HCT116 (cell line): ENCODE measurements around the gene ASCL3. TPM values are rescaled to one million over a fixed set of nuclear protein-coding genes. Genes with fewer than 3 reads are reported as not detected.

Source experiments
- ATAC-seq: fragments of 200-7000 bp; cut with Tn5 transposase; 2 replicates; pipeline ENCODE4 v1.9.1; 2020; ENCODE audit warnings: mild to moderate bottlenecking, moderate library complexity
- BruUV-seq: library from RNA; stranded (reverse); fragments of 400-500 nt; replicated peaks from 2 replicates; lab custom pipeline; 2021; lab: Mats Ljungman, UMichigan
- CTCF ChIA-PET: fragments of 300-600 bp; sonication (Branson Sonifier 250); formaldehyde crosslinking; loops from one replicate; lab custom pipeline; 2021; ENCODE audit warnings: antibody characterized with exemption; lab: Charles Lee
- POLR2A ChIA-PET: fragments of 300-600, 350-600 bp; sonication (Branson Sonifier 250); formaldehyde crosslinking; loops from one replicate; lab custom pipeline; 2021; ENCODE audit warnings: antibody characterized with exemption; lab: Charles Lee
- RAD21 ChIA-PET, 2 experiments: fragments of 300-600 bp; sonication (Branson Sonifier 250); formaldehyde crosslinking; loops; one replicate each; lab custom pipeline; 2023; ENCODE audit warnings: low total read pairs in 2 of 2; ENCODE audit not compliant: uncharacterized antibody in 2 of 2, unreplicated experiment in 2 of 2, low non-redundant PET in 1 of 2; lab: Charles Lee
- DNase-seq: peaks from one replicate; pipeline ENCODE4 v3.0.0-alpha.2; 2010; ENCODE audit warnings: low read depth, low spot score
- H2AFZ ChIP-seq: fragments of 200-600 bp; shearing (Covaris generic), sonication (generic); 2 replicates; pipeline ENCODE4 v1.6.1; 2017; ENCODE audit warnings: low read depth, mixed run types, mixed read lengths, antibody characterized with exemption, low read length; ENCODE audit not compliant: poor library complexity, severe bottlenecking
- H3K27ac ChIP-seq: 2 replicates; pipeline ENCODE4 v1.5.1; 2012; ENCODE audit warnings: low read depth, low read length
- H3K27me3 ChIP-seq: fragments of 200-600 bp; sonication (generic); 2 replicates; pipeline ENCODE4 v1.6.1; 2016; ENCODE audit warnings: mixed run types, low read length, mixed read lengths; ENCODE audit not compliant: insufficient read depth
- H3K36me3 ChIP-seq, 2 experiments: fragments of 200-500 bp in 1 of 2; fragments of 200-600 bp in 1 of 2; sonication (Bioruptor generic) in 1 of 2; sonication (generic) in 1 of 2; 2 replicates each; pipeline versions ENCODE4 v1.5.1 to v1.6.1; 2014 to 2016; ENCODE audit warnings: low read length in 2 of 2, inconsistent platforms in 1 of 2, mixed read lengths in 1 of 2, mixed run types in 1 of 2; ENCODE audit not compliant: insufficient read depth in 2 of 2, control insufficient read depth in 1 of 2
- H3K4me1 ChIP-seq, 2 experiments: fragments of 200-600 bp in 1 of 2; sonication (generic) in 1 of 2; 2 replicates each; pipeline versions ENCODE4 v1.5.1 to v1.6.1; 2012 to 2017; ENCODE audit warnings: low read length in 2 of 2, inconsistent platforms in 1 of 2, mild to moderate bottlenecking in 1 of 2, mixed read lengths in 1 of 2, mixed run types in 1 of 2, moderate library complexity in 1 of 2; ENCODE audit not compliant: insufficient read depth in 2 of 2, control insufficient read depth in 1 of 2
- H3K4me2 ChIP-seq: fragments of 200-600 bp; sonication (generic); 2 replicates; pipeline ENCODE4 v1.6.1; 2017; ENCODE audit warnings: mixed run types, low read length, mixed read lengths
- H3K4me3 ChIP-seq, 2 experiments: fragments of 200-600 bp in 1 of 2; sonication (generic) in 1 of 2; replicated peaks in 1 of 2; 2 replicates each; pipeline ENCODE4 v1.5.1; 2011 to 2016; ENCODE audit warnings: low read length in 2 of 2, control low read depth in 1 of 2, low read depth in 1 of 2, mild to moderate bottlenecking in 1 of 2, mixed read lengths in 1 of 2, mixed run types in 1 of 2
- H3K79me2 ChIP-seq: fragments of 200-600 bp; sonication (generic); 2 replicates; pipeline ENCODE4 v1.6.1; 2017; ENCODE audit warnings: mild to moderate bottlenecking, mixed run types, low read length, moderate library complexity, mixed read lengths; ENCODE audit not compliant: insufficient read depth
- H3K9ac ChIP-seq: fragments of 200-600 bp; sonication (generic); 2 replicates; pipeline ENCODE4 v1.6.1; 2016; ENCODE audit warnings: low read length, mixed read lengths
- H3K9me2 ChIP-seq: fragments of 200-600 bp; sonication (generic), shearing (Covaris generic); 2 replicates; pipeline ENCODE4 v1.6.1; 2017; ENCODE audit warnings: mixed run types, mild to moderate bottlenecking, moderate library complexity; ENCODE audit not compliant: insufficient read depth
- H3K9me3 ChIP-seq, 2 experiments: fragments of 200-500 bp in 1 of 2; fragments of 200-600 bp in 1 of 2; sonication (Bioruptor generic) in 1 of 2; sonication (generic) in 1 of 2; 2 replicates each; pipeline ENCODE4 v1.6.1; 2014 to 2017; ENCODE audit warnings: low read length in 2 of 2, mixed read lengths in 2 of 2, inconsistent platforms in 1 of 2, low read depth in 1 of 2, mild to moderate bottlenecking in 1 of 2, mixed run types in 1 of 2, moderate library complexity in 1 of 2; ENCODE audit not compliant: control insufficient read depth in 1 of 2, insufficient read depth in 1 of 2
- H4K20me1 ChIP-seq: fragments of 200-600 bp; sonication (generic), shearing (Covaris generic); 2 replicates; pipeline ENCODE4 v1.6.1; 2017; ENCODE audit warnings: mixed run types, mild to moderate bottlenecking, moderate library complexity; ENCODE audit not compliant: insufficient read depth
- CBX3 ChIP-seq: IDR thresholded peaks from 2 replicates; pipeline ENCODE4 v1.6.1; 2012; ENCODE audit warnings: low read depth
- CEBPB ChIP-seq: IDR thresholded peaks from 2 replicates; pipeline ENCODE4 v1.6.1; 2012; ENCODE audit warnings: low read depth
- CTCF ChIP-seq, 3 experiments: fragments of 200-600 bp in 1 of 3; sonication (generic) in 1 of 3; IDR thresholded peaks in 2 of 3; conservative IDR thresholded peaks in 1 of 3; 2 replicates each; pipeline ENCODE4 v1.5.1; 2012 to 2017; ENCODE audit warnings: low read depth in 2 of 3, low read length in 2 of 3, antibody characterized with exemption in 1 of 3, borderline replicate concordance in 1 of 3, control low read depth in 1 of 3, mild to moderate bottlenecking in 1 of 3, mixed read lengths in 1 of 3, mixed run types in 1 of 3, moderate library complexity in 1 of 3; ENCODE audit not compliant: insufficient read depth in 1 of 3
- EGR1 ChIP-seq: IDR thresholded peaks from 2 replicates; pipeline ENCODE4 v1.6.1; 2012; ENCODE audit warnings: low read depth
- ELF1 ChIP-seq: IDR thresholded peaks from 2 replicates; pipeline ENCODE4 v1.6.1; 2012; ENCODE audit warnings: low read depth, borderline replicate concordance
- EZH2phosphoT487 ChIP-seq: fragments of 200-600 bp; IDR thresholded peaks from 2 replicates; pipeline ENCODE4 v1.6.1; 2018; ENCODE audit warnings: antibody characterized with exemption, borderline replicate concordance
- FOSL1 ChIP-seq: IDR thresholded peaks from 2 replicates; pipeline ENCODE4 v1.6.1; 2012; ENCODE audit warnings: low read depth
- JUND ChIP-seq: IDR thresholded peaks from 2 replicates; pipeline ENCODE4 v1.6.1; 2012
- POLR2A ChIP-seq: IDR thresholded peaks from 2 replicates; pipeline ENCODE4 v1.7.0; 2011; ENCODE audit warnings: borderline replicate concordance; ENCODE audit not compliant: insufficient read depth, insufficient read length; ENCODE audit errors: extremely low read depth
- POLR2AphosphoS5 ChIP-seq: IDR thresholded peaks from 2 replicates; pipeline ENCODE4 v1.6.1; 2011; ENCODE audit warnings: mild to moderate bottlenecking, low read depth, low read length, moderate library complexity
- RAD21 ChIP-seq: IDR thresholded peaks from 2 replicates; pipeline ENCODE4 v1.6.1; 2012; ENCODE audit warnings: low read depth, mild to moderate bottlenecking
- REST ChIP-seq: IDR thresholded peaks from 2 replicates; pipeline ENCODE4 v1.6.1; 2012; ENCODE audit warnings: low read depth
- SIN3A ChIP-seq: IDR thresholded peaks from 2 replicates; pipeline ENCODE4 v1.6.1; 2012; ENCODE audit warnings: low read depth
- SP1 ChIP-seq: IDR thresholded peaks from 2 replicates; pipeline ENCODE4 v1.6.1; 2012; ENCODE audit warnings: low read depth
- TCF7L2 ChIP-seq: IDR thresholded peaks from 2 replicates; pipeline ENCODE4 v1.7.0; 2011; ENCODE audit warnings: borderline replicate concordance, inconsistent platforms; ENCODE audit not compliant: insufficient read depth, insufficient read length; ENCODE audit errors: extremely low read depth
- ZBTB33 ChIP-seq: IDR thresholded peaks from 2 replicates; pipeline ENCODE4 v1.6.1; 2011; ENCODE audit warnings: mild to moderate bottlenecking, low read length, moderate library complexity; ENCODE audit not compliant: insufficient replicate concordance; ENCODE audit errors: extremely low read depth
- ZFX ChIP-seq: fragments of 450-650 bp; IDR thresholded peaks from 2 replicates; pipeline ENCODE4 v1.6.1; 2017
- intact Hi-C: fragments of 100-400 bp; cut with micrococcal nuclease; formaldehyde crosslinking; loops from 2 replicates; pipeline ENCODE4 v1.10.0; 2022
- total RNA-seq: library from RNA; stranded (reverse); gene quantifications from one replicate; pipeline ENCODE4 v1.2.1, GENCODE V29; 2021; ENCODE audit not compliant: unreplicated experiment

Gene ASCL3
- total RNA-seq, 1 experiment from 2014 or later: not detected

- ATAC-seq (no peak), DNase-seq (no peak)
- no peak overlapping the region for H2AFZ ChIP-seq
- H3K79me2 ChIP-seq: no peaks in the 10 kb centered on the region
- TF ChIP-seq JUND (no peak), ZBTB33 (no peak), POLR2A (no peak), CBX3 (no peak), SP1 (no peak), POLR2AphosphoS5 (no peak), TCF7L2 (no peak), FOSL1 (no peak), SIN3A (no peak), CEBPB (no peak), ELF1 (no peak), CTCF (IDR thresholded peaks at IDR 0.05 in 2 of 3, conservative IDR thresholded peaks at IDR 0.05 in 1 of 3; ENCODE audit: borderline replicate concordance in 1 of 3, insufficient read depth in 1 of 3, low read depth in 2 of 3, low read length in 2 of 3) (no peak), REST (no peak), EGR1 (no peak), EZH2phosphoT487 (no peak), RAD21 (no peak), ZFX (no peak)
- H3K4me2 ChIP-seq: no peak overlapping the region
- ChIA-PET POLR2A (no interaction called here), CTCF (no interaction called here), RAD21 (no interaction called here)
- H3K27me3 ChIP-seq: no peaks in the 10 kb centered on the region
- no peaks in the 10 kb centered on the region for H3K9me3 ChIP-seq
- no peaks in the 10 kb centered on the region for H3K4me1 ChIP-seq
- H4K20me1 ChIP-seq: no peaks in the 10 kb centered on the region
- H3K36me3 ChIP-seq: no peaks in the 10 kb centered on the region
- no peak overlapping the region for H3K27ac ChIP-seq
- no peak overlapping the region for H3K9ac ChIP-seq
- intact Hi-C loops: no loop called here
- no peaks in the 10 kb centered on the region for H3K9me2 ChIP-seq
- BruUV-seq: no TSS peak
- no peak overlapping the region for H3K4me3 ChIP-seq
These were observed 30.3 kb upstream of the ASCL3 start for GRCh38 chr11:8973121-8973520.
